ENCODE data around the gene CTSH. TPM values are rescaled to one million over a fixed set of nuclear protein-coding genes. Genes with fewer than 3 reads are reported as not detected.

Gene CTSH
- total and polyA plus RNA-seq, 2 of the 13 experiments (the other 11 are each of a cell fraction or from before 2014, with no cell fraction given) = 265 to 653 TPM

DNA sequence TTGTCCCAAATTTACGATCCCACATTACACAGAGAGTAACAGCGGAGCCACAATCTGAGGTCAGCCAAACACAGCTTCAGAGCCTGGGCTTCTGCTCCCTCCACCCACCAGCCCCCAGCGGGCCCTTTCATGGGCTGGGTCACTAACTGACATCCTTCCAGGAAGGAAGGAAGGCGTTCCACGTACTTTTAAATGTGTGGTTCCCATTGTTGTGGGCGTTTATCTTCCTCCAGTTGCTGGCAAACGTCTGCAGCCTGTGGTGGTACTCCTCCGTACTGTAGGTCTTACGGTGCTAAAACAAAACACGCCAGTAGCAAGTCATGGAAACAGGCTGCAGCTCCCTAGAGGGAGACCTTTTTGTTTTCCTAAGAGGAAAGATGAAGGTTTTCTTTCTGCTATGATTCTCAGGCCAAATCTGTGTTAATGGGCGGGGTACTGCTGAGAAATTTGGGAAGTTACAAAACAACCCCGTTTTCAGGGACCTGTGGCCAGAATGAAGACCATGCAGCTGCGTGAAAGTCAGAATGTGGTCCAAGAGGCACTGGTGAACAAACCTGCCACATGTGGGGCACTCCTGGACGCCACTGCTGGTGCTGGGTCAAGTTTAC is 7.6 kb downstream of the CTSH start (continued):
- no peak for TF ChIP-seq FOSL1 (CRISPR knock-in tag; IDR thresholded peaks at IDR 0.05; ENCODE audit: borderline replicate concordance)

- H3K9ac ChIP-seq (ENCODE audit: insufficient read depth, low read depth, low read length) = no peak overlapping the region
- no peaks in the 10 kb centered on the region for H4K20me1 ChIP-seq (ENCODE audit: insufficient read depth, low read length)
- H2AFZ ChIP-seq (ENCODE audit: low read length) = no peak overlapping the region
- TF ChIP-seq SRSF1 (optimal IDR thresholded peaks at IDR 0.05; ENCODE audit: low read depth, low read length) (no peak), NFATC3 (CRISPR knock-in tag; IDR thresholded peaks at IDR 0.05) (no peak)
- no peak for FAIRE-seq
- intact Hi-C loops (cut with micrococcal nuclease; ENCODE audit: unreplicated experiment) (no loop called here), in situ Hi-C loops (cut with HindIII; ENCODE audit: extremely low pct_ligation_motif_present, low pct_unique_long_range_greater_than_20kb) (no loop called here)
- POLR2A ChIA-PET = no interaction called here
- 97% methylated on average over 5 of the region's 5 CpGs for whole genome bisulfite sequencing (ENCODE audit: low lambda C conversion rate)
- no TSS peak for BruUV-seq (replicated peaks)
- no peak for DNase-seq (ENCODE audit: low spot score)
- H3K4me1 ChIP-seq (ENCODE audit: insufficient read depth, low read length) = no peaks in the 10 kb centered on the region
- H3K9me3 ChIP-seq (ENCODE audit: low read length) = no peaks in the 10 kb centered on the region
- peaks cover 32 to 68% of the 10 kb centered on the region in 2 experiments for H3K36me3 ChIP-seq (replicated peaks in 1 of 2; ENCODE audit: control insufficient read depth in 1 of 2, insufficient read depth in 2 of 2, low read length in 2 of 2)
- H3K4me2 ChIP-seq (ENCODE audit: low read depth, low read length) = no peak overlapping the region
- no peaks in the 10 kb centered on the region for H3K27me3 ChIP-seq (ENCODE audit: control insufficient read depth in 1 of 2, insufficient read depth in 2 of 2, low read length in 2 of 2)
- H3K79me2 ChIP-seq (ENCODE audit: insufficient read depth, low read length) = no peaks in the 10 kb centered on the region
- CTCF ChIA-PET (ENCODE audit: low intra/inter-chr PET ratio, low total read pairs) = no interaction called here
- no peak overlapping the region for H3K27ac ChIP-seq (ENCODE audit: extremely low read length, insufficient read depth, low read length)
- ATAC-seq = no peak
- no peak overlapping the region for H3K4me3 ChIP-seq (replicated peaks in 1 of 3; ENCODE audit: insufficient read depth in 1 of 3, low read depth in 2 of 3, low read length in 3 of 3)
Observed at GRCh38 chr15:78934655-78935023, 10.2 kb downstream of the CTSH start.

- intact Hi-C loops (cut with micrococcal nuclease; ENCODE audit: unreplicated experiment) = no loop called here
- Histone ChIP-seq H3K27ac (ENCODE audit: extremely low read length, insufficient read depth, low read length) (no peak overlapping the region), H3K4me3 (replicated peaks in 1 of 3; ENCODE audit: insufficient read depth in 1 of 3, low read depth in 2 of 3, low read length in 3 of 3) (no peak overlapping the region), H3K9me3 (ENCODE audit: low read length) (no peaks in the 10 kb centered on the region), H3K79me2 (ENCODE audit: insufficient read depth, low read length) (no peaks in the 10 kb centered on the region), H2AFZ (ENCODE audit: low read length) (no peak overlapping the region), H4K20me1 (ENCODE audit: insufficient read depth, low read length) (no peaks in the 10 kb centered on the region), H3K9ac (ENCODE audit: insufficient read depth, low read depth, low read length) (no peak overlapping the region), H3K4me1 (ENCODE audit: insufficient read depth, low read length) (no peaks in the 10 kb centered on the region), H3K36me3 (replicated peaks in 1 of 2; ENCODE audit: control insufficient read depth in 1 of 2, insufficient read depth in 2 of 2, low read length in 2 of 2) (peaks cover 33 to 73% of the 10 kb centered on the region in 2 experiments), H3K4me2 (ENCODE audit: low read depth, low read length) (no peak overlapping the region), H3K27me3 (ENCODE audit: control insufficient read depth in 1 of 2, insufficient read depth in 2 of 2, low read length in 2 of 2) (no peaks in the 10 kb centered on the region)
- TF ChIP-seq HDAC2 (CRISPR knock-in tag; IDR thresholded peaks at IDR 0.05) = no peak
- no peak for TF ChIP-seq ZNF354B (CRISPR knock-in tag; IDR thresholded peaks at IDR 0.05)
- no peak for TF ChIP-seq ZNF232 (CRISPR knock-in tag; IDR thresholded peaks at IDR 0.05; ENCODE audit: borderline replicate concordance)
- TF ChIP-seq ZNF367 (CRISPR knock-in tag; IDR thresholded peaks at IDR 0.05; ENCODE audit: borderline replicate concordance) = no peak
- TF ChIP-seq, protein P1, sequence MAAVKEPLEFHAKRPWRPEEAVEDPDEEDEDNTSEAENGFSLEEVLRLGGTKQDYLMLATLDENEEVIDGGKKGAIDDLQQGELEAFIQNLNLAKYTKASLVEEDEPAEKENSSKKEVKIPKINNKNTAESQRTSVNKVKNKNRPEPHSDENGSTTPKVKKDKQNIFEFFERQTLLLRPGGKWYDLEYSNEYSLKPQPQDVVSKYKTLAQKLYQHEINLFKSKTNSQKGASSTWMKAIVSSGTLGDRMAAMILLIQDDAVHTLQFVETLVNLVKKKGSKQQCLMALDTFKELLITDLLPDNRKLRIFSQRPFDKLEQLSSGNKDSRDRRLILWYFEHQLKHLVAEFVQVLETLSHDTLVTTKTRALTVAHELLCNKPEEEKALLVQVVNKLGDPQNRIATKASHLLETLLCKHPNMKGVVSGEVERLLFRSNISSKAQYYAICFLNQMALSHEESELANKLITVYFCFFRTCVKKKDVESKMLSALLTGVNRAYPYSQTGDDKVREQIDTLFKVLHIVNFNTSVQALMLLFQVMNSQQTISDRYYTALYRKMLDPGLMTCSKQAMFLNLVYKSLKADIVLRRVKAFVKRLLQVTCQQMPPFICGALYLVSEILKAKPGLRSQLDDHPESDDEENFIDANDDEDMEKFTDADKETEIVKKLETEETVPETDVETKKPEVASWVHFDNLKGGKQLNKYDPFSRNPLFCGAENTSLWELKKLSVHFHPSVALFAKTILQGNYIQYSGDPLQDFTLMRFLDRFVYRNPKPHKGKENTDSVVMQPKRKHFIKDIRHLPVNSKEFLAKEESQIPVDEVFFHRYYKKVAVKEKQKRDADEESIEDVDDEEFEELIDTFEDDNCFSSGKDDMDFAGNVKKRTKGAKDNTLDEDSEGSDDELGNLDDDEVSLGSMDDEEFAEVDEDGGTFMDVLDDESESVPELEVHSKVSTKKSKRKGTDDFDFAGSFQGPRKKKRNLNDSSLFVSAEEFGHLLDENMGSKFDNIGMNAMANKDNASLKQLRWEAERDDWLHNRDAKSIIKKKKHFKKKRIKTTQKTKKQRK (IDR thresholded peaks at IDR 0.05; ENCODE audit: low read length) = no peak
- TF ChIP-seq SRY (CRISPR knock-in tag; IDR thresholded peaks at IDR 0.05) = no peak
- TF ChIP-seq RFXANK (CRISPR knock-in tag; IDR thresholded peaks at IDR 0.05) = no peak
- no TSS peak for BruUV-seq (replicated peaks)
- in situ Hi-C loops (cut with HindIII; ENCODE audit: extremely low pct_ligation_motif_present, low pct_unique_long_range_greater_than_20kb) = no loop called here
- 93% methylated on average over 18 of the region's 20 CpGs for WGBS (ENCODE audit: low lambda C conversion rate)
- FAIRE-seq = no peak
- ATAC-seq = no peak
- no peak for DNase-seq (ENCODE audit: low spot score)
- ChIA-PET POLR2A (interaction anchor here (1.1 kb wide), 1 partner anchor 11 kb away, joined by 3 read pairs; no protein-coding TSS in a partner anchor), CTCF (ENCODE audit: low intra/inter-chr PET ratio, low total read pairs) (no interaction called here)
Observed at GRCh38 chr15:78933823-78934654, 10.8 kb downstream of the CTSH start.
